Cardiac septum (tissue), 1 donor: ENCODE data around the gene PBX3. TPM values are rescaled to one million over a fixed set of nuclear protein-coding genes. Genes with fewer than 3 reads are reported as not detected.

Experiments used
- DNase-seq: peaks from one replicate; pipeline ENCODE4 v3.0.0-alpha.2; 2020; ENCODE audit warnings: low spot score
- intact Hi-C: fragments of 100-400 bp; cut with DNase I; formaldehyde crosslinking; loops from one replicate; pipeline ENCODE4 v1.14.0; 2022
- total RNA-seq: library from RNA; stranded (reverse); fragmentation: NEBNext Ultra II Directional; extraction: Animal tissue kit (Norgen Biotek cat#: 25700); gene quantifications from one replicate; pipeline ENCODE4 v1.2.1, GENCODE V29; 2021
- donor health status: DM: no; HTN: no; CAD: no.

Gene PBX3
- total RNA-seq, 1 donor from 2014 or later = 56.2 TPM

- intact Hi-C loops = no loop called here
These were observed 100.6 kb downstream of the PBX3 start for GRCh38 chr9:125847735-125848134.

GRCh38 chr9:125850106-125850632 lies 103.0 kb downstream of the PBX3 start:
- no peak for DNase-seq
- intact Hi-C loops = no loop called here

More at GRCh38 chr9:125847735-125848134, 100.6 kb downstream of the PBX3 start:
- no peak for DNase-seq

DNA sequence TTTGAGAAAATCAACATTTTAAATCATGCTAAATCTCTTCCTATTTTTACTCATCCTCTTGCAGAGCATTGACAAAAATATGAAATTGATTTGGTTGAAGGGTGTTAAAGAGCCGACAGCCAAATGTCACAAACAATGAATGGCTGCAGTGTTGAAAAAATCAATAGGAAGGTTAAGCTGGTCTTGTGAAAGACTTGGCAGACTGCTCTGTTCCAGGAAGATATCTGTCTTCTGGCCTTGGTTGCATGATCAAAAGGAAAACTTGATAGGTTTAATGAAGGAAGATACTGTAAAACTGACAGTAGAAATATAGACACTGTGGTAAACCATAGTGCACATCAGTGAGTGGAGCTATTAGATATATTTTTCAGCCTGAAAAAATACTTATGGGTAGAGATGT lies 103.6 kb downstream of the PBX3 start:
- intact Hi-C loops = no loop called here
- DNase-seq = no peak

DNA sequence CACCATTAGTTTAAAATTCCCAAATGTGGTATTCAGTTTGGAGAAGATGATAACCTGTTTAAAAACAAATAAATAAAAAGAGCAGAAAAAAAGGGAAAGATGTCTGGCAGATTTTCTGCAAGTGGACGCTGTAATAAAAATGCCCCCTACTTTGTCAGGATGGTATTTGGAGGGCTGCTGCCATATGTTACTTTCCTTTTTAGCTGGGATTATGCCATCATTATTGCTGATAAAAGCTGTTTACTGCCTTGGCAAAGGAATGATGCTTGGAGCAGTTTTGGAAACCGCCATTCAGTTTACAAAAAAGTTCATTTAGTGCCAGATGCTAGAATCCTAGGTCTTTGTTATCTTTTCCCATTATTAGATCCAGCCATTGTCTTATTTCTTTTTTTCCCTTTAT lies 104.8 kb downstream of the PBX3 start:
- intact Hi-C loops = no loop called here
- DNase-seq = no peak

DNA sequence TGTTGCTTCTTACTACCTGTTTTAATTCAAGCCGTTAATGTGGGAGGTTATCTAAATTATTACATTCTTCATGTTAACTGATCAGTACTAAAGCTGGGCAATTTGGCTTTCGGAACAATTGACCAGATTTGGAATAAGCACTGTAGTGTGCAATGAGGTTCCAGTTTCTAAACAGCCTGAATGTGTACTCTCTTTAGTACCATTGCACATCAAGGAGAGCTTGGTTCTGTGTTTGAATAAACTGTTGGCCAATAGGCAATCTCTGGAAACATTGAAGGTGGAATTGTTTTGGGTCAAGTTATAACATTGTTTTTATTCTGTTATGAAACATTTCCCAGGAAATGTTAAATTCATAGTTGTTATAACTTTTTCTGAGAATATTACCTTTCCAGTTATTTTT lies 105.2 kb downstream of the PBX3 start:
- intact Hi-C loops = no loop called here
- no peak for DNase-seq

- intact Hi-C loops = no loop called here
- DNase-seq = no peak
These were observed 107.5 kb downstream of the PBX3 start for GRCh38 chr9:125854553-125855275.

DNA sequence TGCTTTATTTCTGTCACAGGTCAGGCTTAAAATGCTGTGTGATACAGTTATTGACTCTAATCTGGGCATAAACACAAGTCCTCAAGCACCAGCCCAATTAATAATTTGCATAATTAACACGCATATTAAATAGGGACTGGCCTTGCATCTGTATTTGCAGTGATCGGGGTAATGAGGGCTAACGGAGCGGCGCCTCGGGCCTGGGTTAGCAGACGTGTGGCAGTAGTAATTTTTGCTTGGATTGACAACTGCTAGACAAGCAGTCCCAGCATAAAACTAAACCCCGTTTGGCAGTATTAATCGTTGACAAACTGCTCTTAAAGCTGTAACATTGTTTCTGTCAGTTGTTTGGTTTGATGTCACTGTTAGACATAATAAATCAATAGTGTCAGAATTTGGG lies 109.2 kb downstream of the PBX3 start:
- intact Hi-C loops = no loop called here
- no peak for DNase-seq

DNA sequence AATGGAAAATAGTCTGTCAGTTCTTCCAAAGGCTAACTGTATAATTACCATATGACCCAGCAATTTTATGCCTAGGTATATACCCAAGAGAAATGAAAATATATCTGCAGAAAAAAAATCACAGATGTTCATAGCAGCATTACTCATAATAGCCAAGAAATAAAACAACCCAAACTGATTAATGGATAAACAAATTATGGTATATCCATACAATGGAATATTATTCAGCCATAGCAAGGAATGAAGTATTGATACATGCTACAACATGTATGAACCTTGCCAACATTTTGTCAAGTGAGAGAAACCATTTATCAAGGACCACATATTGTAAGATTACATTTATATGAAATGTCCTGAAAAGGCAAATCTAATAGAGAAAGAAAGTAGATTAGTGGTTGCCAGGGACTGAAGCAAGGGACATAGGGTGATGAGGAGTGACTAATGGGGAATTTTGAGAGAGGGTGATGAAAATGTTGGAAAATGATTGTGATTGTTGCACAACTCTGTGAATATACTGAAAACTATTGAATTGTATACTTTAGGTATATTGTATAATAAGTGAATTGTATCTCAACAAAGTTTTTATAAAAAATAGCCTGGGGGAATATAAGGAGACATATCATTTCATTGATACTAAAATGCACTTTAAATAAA lies 114.4 kb downstream of the PBX3 start:
- intact Hi-C loops = no loop called here
- no peak for DNase-seq

GRCh38 chr9:125863923-125864322 lies 116.8 kb downstream of the PBX3 start:
- intact Hi-C loops = no loop called here
- DNase-seq = no peak

DNA sequence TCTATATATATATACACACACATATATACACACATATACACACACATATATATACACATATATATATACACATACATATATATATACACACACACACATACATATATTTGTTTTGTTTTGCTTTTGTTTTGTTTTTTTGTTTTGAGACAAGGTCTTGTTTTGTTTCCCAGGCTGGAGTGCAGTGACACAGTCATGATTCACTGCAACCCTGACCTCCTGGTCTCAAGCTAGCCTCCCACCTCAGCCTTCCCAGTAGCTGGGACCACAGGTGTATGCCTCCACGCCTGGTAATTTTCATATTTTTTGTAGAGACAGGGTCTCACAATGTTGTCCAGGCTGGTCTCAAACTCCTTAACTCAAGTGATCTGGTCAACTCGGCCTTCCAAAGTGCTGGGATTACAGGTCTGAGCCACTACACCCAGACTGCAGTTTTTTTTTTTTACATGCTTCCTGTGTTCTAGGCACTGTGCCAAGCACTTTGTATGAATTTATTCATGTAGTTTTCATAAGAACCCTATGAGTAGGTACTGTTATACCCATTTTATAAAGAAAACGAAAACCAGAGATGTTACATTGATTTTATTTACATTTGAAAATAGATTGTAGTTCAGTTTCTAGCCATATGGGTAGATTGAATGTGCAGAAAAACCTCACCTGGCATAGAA lies 120.7 kb downstream of the PBX3 start:
- DNase-seq = no peak
- intact Hi-C loops = no loop called here

DNA sequence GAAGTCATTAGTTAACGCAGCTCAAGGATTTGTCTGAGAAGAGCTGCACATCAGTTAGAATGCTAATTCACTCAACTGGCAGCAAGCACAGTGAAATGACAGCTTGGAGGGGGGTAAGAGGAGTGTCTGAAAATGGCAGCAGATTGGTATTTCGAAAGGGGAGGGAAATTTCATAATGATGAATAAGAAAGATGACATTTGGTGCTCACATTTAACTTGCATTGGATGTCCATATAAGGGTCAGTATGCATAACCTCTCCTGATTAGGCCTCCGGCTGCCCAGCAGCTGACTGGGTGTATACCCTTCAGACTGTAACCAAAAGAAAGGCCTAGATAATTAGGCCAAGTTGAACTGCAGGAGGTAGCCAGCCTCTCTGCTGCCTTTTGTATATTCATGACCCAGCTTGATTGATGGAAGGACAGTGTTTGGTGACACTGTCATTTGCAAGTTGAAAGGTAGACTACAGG lies 131.0 kb downstream of the PBX3 start:
- no peak for DNase-seq

DNA sequence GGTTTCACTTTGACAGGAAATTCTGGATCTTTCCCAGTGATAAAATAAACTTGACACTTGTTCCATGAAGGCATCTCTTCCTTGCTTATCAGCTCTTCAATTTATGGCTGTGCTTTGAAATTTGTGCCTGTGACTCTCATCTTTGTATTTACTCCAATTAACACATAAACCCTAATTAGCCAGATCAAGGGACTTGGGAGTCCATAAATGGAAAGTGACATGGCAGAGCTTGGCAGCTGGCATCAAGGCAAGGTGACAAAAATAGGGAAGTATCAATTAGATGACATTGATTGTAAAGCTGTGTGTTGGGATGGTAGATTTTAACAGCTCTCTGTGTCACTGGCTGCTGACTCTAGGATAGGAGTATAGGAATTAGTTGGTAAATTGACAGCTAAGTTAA lies 133.9 kb downstream of the PBX3 start:
- DNase-seq = no peak
- intact Hi-C loops = loop anchor here (10.0 kb wide), 1 partner anchor 56 kb away; no protein-coding TSS in a partner anchor

More for the DNA sequence above, 131.0 kb downstream of the PBX3 start:
- intact Hi-C loops = no loop called here

DNA sequence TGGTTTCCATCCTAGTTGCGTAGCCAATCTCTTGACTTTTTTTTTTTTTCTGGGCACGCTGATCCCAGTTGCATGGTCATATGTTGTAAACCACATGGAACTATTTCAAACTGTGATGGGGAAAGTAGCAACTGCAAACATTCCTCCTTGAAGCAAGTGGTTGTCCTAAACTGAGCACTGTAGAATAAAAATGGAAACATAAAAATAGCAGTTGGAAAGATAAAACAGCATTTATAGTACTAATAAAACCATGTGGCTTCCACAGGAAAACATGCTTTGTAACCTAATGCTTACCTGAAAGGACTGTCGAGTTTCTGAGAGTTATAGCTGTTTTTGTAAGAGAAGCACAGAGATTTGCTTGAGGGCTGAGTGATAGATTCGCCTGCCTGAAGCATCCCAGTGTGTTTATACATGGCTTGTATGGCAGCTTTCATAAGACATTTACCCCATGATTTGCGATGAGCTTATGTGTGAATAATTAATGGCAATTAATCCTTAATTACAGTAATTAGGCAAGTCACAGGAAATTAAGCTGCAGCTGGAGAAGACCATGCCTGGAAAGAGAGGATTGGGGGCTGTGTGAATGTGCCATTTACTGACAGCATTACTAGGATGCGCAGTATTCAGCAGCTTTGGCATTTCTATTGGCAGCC lies 136.5 kb downstream of the PBX3 start:
- intact Hi-C loops = loop anchor here (10.0 kb wide), 1 partner anchor 59 kb away; no protein-coding TSS in a partner anchor
- DNase-seq = no peak

- intact Hi-C loops = loop anchor here (10.0 kb wide), 1 partner anchor 59 kb away; no protein-coding TSS in a partner anchor
- DNase-seq = no peak
These were observed 137.0 kb downstream of the PBX3 start for GRCh38 chr9:125884218-125884595.

- no peak for DNase-seq
- intact Hi-C loops = loop anchor here (10.0 kb wide), 1 partner anchor 61 kb away; no protein-coding TSS in a partner anchor
These were observed 138.3 kb downstream of the PBX3 start for GRCh38 chr9:125885405-125886034.

- intact Hi-C loops = loop anchor here (10.0 kb wide), 1 partner anchor 62 kb away; no protein-coding TSS in a partner anchor
- no peak for DNase-seq
These were observed 139.2 kb downstream of the PBX3 start for GRCh38 chr9:125886365-125886764.

DNA sequence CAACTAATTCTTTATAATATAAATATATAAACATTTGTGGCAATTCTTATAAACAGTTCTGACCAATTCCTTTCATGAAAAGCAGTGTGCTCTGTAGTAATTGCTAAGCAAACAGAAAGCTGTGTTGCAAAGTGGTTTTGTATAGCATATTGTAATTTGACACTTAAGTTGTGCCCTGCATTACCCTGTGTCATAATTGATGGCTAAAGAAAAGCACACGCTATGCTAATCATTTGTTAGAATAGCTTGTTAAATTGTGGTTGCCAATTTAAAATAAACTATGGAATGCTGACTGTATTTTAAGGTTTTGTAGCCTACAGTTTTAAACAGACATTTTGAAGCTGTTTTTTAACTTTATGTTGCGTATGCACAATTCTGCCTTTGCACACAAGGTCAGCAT lies 140.0 kb downstream of the PBX3 start:
- no peak for DNase-seq
- intact Hi-C loops = loop anchor here (10.0 kb wide), 1 partner anchor 62 kb away; no protein-coding TSS in a partner anchor

GRCh38 chr9:125888211-125888610 lies 141.0 kb downstream of the PBX3 start:
- intact Hi-C loops = loop anchor here (2.0 to 10.0 kb wide), 2 partner anchors 63 to 141 kb away; partner anchors contain the start of gene PBX3
- DNase-seq = no peak

GRCh38 chr9:125889112-125889475 lies 141.9 kb downstream of the PBX3 start:
- intact Hi-C loops = loop anchor here (2.0 to 10.0 kb wide), 2 partner anchors 64 to 142 kb away; partner anchors contain the start of gene PBX3
- peak; percentile 76 for DNase-seq
